HG02938 (cell line): ENCODE data around the gene TRAP1.

Experiments used
- ATAC-seq: cut with Tn5 transposase; IDR thresholded peaks from one replicate; pipeline ENCODE4 v1.9.1; 2021; ENCODE audit warnings: mild to moderate bottlenecking, moderate library complexity; ENCODE audit not compliant: unreplicated experiment

TRAP1 gene

GRCh38 chr16:3717235-3718018 lies at the start of gene TRAP1:
TSS of gene TRAP1 (minus strand) at chr16:3717524. CDS start at chr16:3717508, 16 bp downstream.
- ATAC-seq: peak; percentile 77

- ATAC-seq: no peak
Observed at GRCh38 chr16:3766177-3766576, 48.9 kb upstream of the TRAP1 start.

GRCh38 chr16:3764409-3764808 lies 47.1 kb upstream of the TRAP1 start:
- no peak for ATAC-seq

- ATAC-seq: no peak
Observed at GRCh38 chr16:3762107-3762750, 44.9 kb upstream of the TRAP1 start.

- ATAC-seq: no peak
Observed at GRCh38 chr16:3761375-3762106, 44.2 kb upstream of the TRAP1 start.

GRCh38 chr16:3760518-3760917 lies 43.2 kb upstream of the TRAP1 start:
- ATAC-seq: no peak

- ATAC-seq: no peak
Observed at GRCh38 chr16:3759736-3760135, 42.4 kb upstream of the TRAP1 start.

GRCh38 chr16:3756113-3756512 lies 38.8 kb upstream of the TRAP1 start:
- no peak for ATAC-seq

GRCh38 chr16:3755249-3755648 lies 37.9 kb upstream of the TRAP1 start:
- no peak for ATAC-seq

- no peak for ATAC-seq
Observed at GRCh38 chr16:3754772-3755171, 37.4 kb upstream of the TRAP1 start.

GRCh38 chr16:3754081-3754703 lies 36.9 kb upstream of the TRAP1 start:
- no peak for ATAC-seq

- no peak for ATAC-seq
Observed at GRCh38 chr16:3752984-3753383, 35.7 kb upstream of the TRAP1 start.

GRCh38 chr16:3751878-3752277 lies 34.6 kb upstream of the TRAP1 start:
- no peak for ATAC-seq

GRCh38 chr16:3748307-3748706 lies 31.0 kb upstream of the TRAP1 start:
- ATAC-seq: no peak

GRCh38 chr16:3745751-3746355 lies 28.5 kb upstream of the TRAP1 start:
- no peak for ATAC-seq

- no peak for ATAC-seq
Observed at GRCh38 chr16:3744018-3744417, 26.7 kb upstream of the TRAP1 start.

- ATAC-seq: no peak
Observed at GRCh38 chr16:3740934-3741333, 23.6 kb upstream of the TRAP1 start.

GRCh38 chr16:3740186-3740585 lies 22.9 kb upstream of the TRAP1 start:
- ATAC-seq: no peak

- no peak for ATAC-seq
Observed at GRCh38 chr16:3739636-3740035, 22.3 kb upstream of the TRAP1 start.

- no peak for ATAC-seq
Observed at GRCh38 chr16:3738541-3738940, 21.2 kb upstream of the TRAP1 start.

- ATAC-seq: no peak
Observed at GRCh38 chr16:3738128-3738527, 20.8 kb upstream of the TRAP1 start.
